K562 (cell line): ENCODE data around the gene CA7. TPM values are rescaled to one million over a fixed set of nuclear protein-coding genes. Genes with fewer than 3 reads are reported as not detected.

Experiments used
- ATAC-seq: fragments of 200-7000 bp; cut with Tn5 transposase; 3 replicates; pipeline ENCODE4 v1.9.1; 2020; ENCODE audit warnings: moderate library complexity
- BruUV-seq: library from RNA; stranded (reverse); fragments of 400-500 nt; replicated peaks from 2 replicates; lab custom pipeline; 2021; lab: Mats Ljungman, UMichigan
- CTCF ChIA-PET: fragments of 300-600 bp; formaldehyde crosslinking; extraction: SDS; loops from one replicate; lab custom pipeline; 2021; ENCODE audit warnings: low intra/inter-chr PET ratio; lab: Yijun Ruan, JAX
- POLR2A ChIA-PET: fragments of 300-600, 350-650 bp; sonication (Branson Sonifier 250); formaldehyde crosslinking; extraction: SDS; loops from one replicate; lab custom pipeline; 2021; ENCODE audit warnings: antibody characterized with exemption, inconsistent platforms; lab: Yijun Ruan, JAX
- DNase-seq, 4 experiments: peaks; one replicate each; pipeline versions ENCODE4 v3.0.0 to v3.0.0-alpha.2; 2011 to 2018; ENCODE audit warnings: low spot score in 3 of 4, mixed read lengths in 3 of 4; ENCODE audit errors: extremely low read depth in 1 of 4
- FAIRE-seq: peaks from 2 replicates; lab custom pipeline; 2011; peaks lifted over from hg19 to GRCh38; lab: Jason Lieb, UNC
- H2AFZ ChIP-seq: 2 replicates; pipeline ENCODE4 v1.6.0; 2011; ENCODE audit warnings: low read depth, low read length, control low read depth, inconsistent platforms
- H3K27ac ChIP-seq: fragments of 200-600 bp; 3 replicates; pipeline ENCODE4 v1.8.0; 2011; ENCODE audit warnings: low read depth, mild to moderate bottlenecking, control low read depth, inconsistent platforms, low read length, moderate library complexity, mixed read lengths; ENCODE audit errors: extremely low read depth
- H3K27me3 ChIP-seq, 2 experiments: fragments of 300-600 bp in 1 of 2; 2 replicates in 1 of 2; 3 replicates in 1 of 2; pipeline versions ENCODE4 v1.6.0 to v1.8.0; 2011; ENCODE audit warnings: inconsistent platforms in 2 of 2, low read length in 2 of 2, mild to moderate bottlenecking in 1 of 2, mixed read lengths in 1 of 2, moderate library complexity in 1 of 2; ENCODE audit not compliant: control insufficient read depth in 2 of 2, insufficient read depth in 2 of 2
- H3K36me3 ChIP-seq: fragments of 300-600 bp; 3 replicates; pipeline ENCODE4 v1.8.0; 2011; ENCODE audit warnings: mild to moderate bottlenecking, low read length, inconsistent platforms; ENCODE audit not compliant: control insufficient read depth, insufficient read depth
- H3K4me1 ChIP-seq, 2 experiments: fragments of 200-600 bp in 1 of 2; replicated peaks in 1 of 2; 2 replicates in 1 of 2; 3 replicates in 1 of 2; pipeline versions ENCODE4 v1.5.1 to v1.8.0; 2011; ENCODE audit warnings: inconsistent platforms in 2 of 2, low read length in 2 of 2, mild to moderate bottlenecking in 1 of 2, mixed read lengths in 1 of 2, moderate library complexity in 1 of 2; ENCODE audit not compliant: control insufficient read depth in 2 of 2, insufficient read depth in 2 of 2
- H3K4me2 ChIP-seq: 2 replicates; pipeline ENCODE4 v1.6.1; 2011; ENCODE audit warnings: low read length, control low read depth, inconsistent platforms, mixed read lengths; ENCODE audit not compliant: insufficient read depth
- H3K4me3 ChIP-seq: fragments of 200-600 bp; sonication (generic), shearing (Covaris generic); 2 replicates; pipeline ENCODE4 v1.5.1; 2016; ENCODE audit warnings: control low read depth, inconsistent platforms
- H3K79me2 ChIP-seq: fragments of 200-600 bp; 3 replicates; pipeline ENCODE4 v1.8.0; 2011; ENCODE audit warnings: low read length, inconsistent platforms; ENCODE audit not compliant: control insufficient read depth, insufficient read depth
- H3K9ac ChIP-seq, 2 experiments: 2 replicates each; pipeline versions ENCODE4 v1.6.0 to v1.6.1; 2011; ENCODE audit warnings: low read depth in 2 of 2, low read length in 2 of 2, control low read depth in 1 of 2, inconsistent platforms in 1 of 2, mild to moderate bottlenecking in 1 of 2, mixed read lengths in 1 of 2; ENCODE audit not compliant: insufficient read depth in 1 of 2
- H3K9me1 ChIP-seq: one replicate; pipeline ENCODE4 v1.6.0; 2011; ENCODE audit warnings: inconsistent platforms, mild to moderate bottlenecking, low read length, moderate library complexity; ENCODE audit not compliant: control insufficient read depth, insufficient read depth
- H3K9me3 ChIP-seq: replicated peaks from 2 replicates; pipeline ENCODE4 v1.5.1; 2011; ENCODE audit warnings: low read depth, low read length, inconsistent platforms; ENCODE audit not compliant: control insufficient read depth, insufficient read depth
- H4K20me1 ChIP-seq: replicated peaks from 2 replicates; pipeline ENCODE4 v1.6.1; 2011; ENCODE audit warnings: low read length, inconsistent platforms, mixed read lengths; ENCODE audit not compliant: control insufficient read depth, insufficient read depth
- BCOR ChIP-seq: fragments of 450-650 bp; IDR thresholded peaks from 2 replicates; pipeline ENCODE4 v1.6.1; 2016
- KDM5B ChIP-seq: fragments of 200-600 bp; sonication (generic); IDR thresholded peaks from 2 replicates; pipeline ENCODE4 v1.6.1; 2012; ENCODE audit warnings: low read depth, mild to moderate bottlenecking, moderate library complexity, low read length, control low read depth, inconsistent platforms; ENCODE audit not compliant: insufficient replicate concordance
- LEF1 ChIP-seq: fragments of 450-650 bp; IDR thresholded peaks from 2 replicates; pipeline ENCODE4 v1.6.1; 2016; ENCODE audit warnings: mild to moderate bottlenecking
- MCM3 ChIP-seq: fragments of 450-650 bp; IDR thresholded peaks from 2 replicates; pipeline ENCODE4 v1.6.1; 2016
- NBN ChIP-seq: fragments of 450-650 bp; IDR thresholded peaks from 2 replicates; pipeline ENCODE4 v1.6.1; 2016; ENCODE audit warnings: low read depth, mild to moderate bottlenecking
- PHB2 ChIP-seq: fragments of 450-650 bp; IDR thresholded peaks from 2 replicates; pipeline ENCODE4 v1.6.1; 2017; ENCODE audit warnings: low read depth
- PPARD ChIP-seq: fragments of 250-450 bp; sonication (Bioruptor Pico); IDR thresholded peaks from 2 replicates; pipeline ENCODE4 v1.8.0; 2022; ENCODE audit warnings: inconsistent platforms, mild to moderate bottlenecking, moderate library complexity
- RBM17 ChIP-seq: fragments of 200-400 bp; formaldehyde crosslinking; IDR thresholded peaks from 2 replicates; pipeline ENCODE4 v1.6.1; 2017; ENCODE audit warnings: low read depth, mild to moderate bottlenecking, low read length, borderline replicate concordance
- RREB1 ChIP-seq: fragments of 250-450 bp; sonication (Bioruptor Pico); IDR thresholded peaks from 2 replicates; pipeline ENCODE4 v1.4.0; 2020
- TBP ChIP-seq: optimal IDR thresholded peaks from 2 replicates; pipeline ENCODE3; 2011; ENCODE audit warnings: low read depth, low read length, improper control_type of control experiment
- ZNF124 ChIP-seq: sonication (generic); formaldehyde crosslinking; IDR thresholded peaks from 2 replicates; pipeline ENCODE4 v1.8.1; 2022; ENCODE audit warnings: missing genetic modification reagents
- WGBS: fragments of 100-300 bp; shearing (Covaris generic); methylation state at CpG from one replicate; pipeline ENCODE4 v1.1.6; 2016; ENCODE audit warnings: low coverage, mixed read lengths; ENCODE audit not compliant: insufficient coverage; ENCODE audit errors: missing lambda C conversion rate; 5-methylcytosine and 5-hydroxymethylcytosine counted together
- in situ Hi-C: fragments of 300-500 bp; cut with MboI; formaldehyde crosslinking; loops from 4 replicates; pipeline ENCODE4 v1.15.0; 2018; ENCODE audit warnings: inconsistent platforms, mixed read lengths
- intact Hi-C: fragments of 100-400 bp; cut with micrococcal nuclease; formaldehyde crosslinking; loops from 2 replicates; pipeline ENCODE4 v1.14.2; 2022
- polyA plus RNA-seq, 8 experiments: library from polyadenylated mRNA; depleted of rRNA in 4 of 8; stranded (reverse) in 5 of 8; unstranded in 3 of 8; fragments of >200 nt; fragmentation: Nextera tagmentation in 2 of 8; fragmentation: Illumina TruSeq in 1 of 8; extraction: Ambion mirVana in 2 of 8; extraction: Trizol in 1 of 8; gene quantifications; 2 replicates each; pipeline versions ENCODE4 v1.2.1 to v1.2.3, GENCODE V29; 2011 to 2014; ENCODE audit warnings: inconsistent platforms in 1 of 8, missing spikeins in 1 of 8
- total RNA-seq, 7 experiments: library from RNA; depleted of rRNA in 6 of 7; stranded (reverse); fragments of >200 nt in 6 of 7; fragmentation: Illumina TruSeq in 2 of 7; extraction: Trizol in 2 of 7; gene quantifications; 2 replicates each; pipeline versions ENCODE4 v1.2.1 to v1.2.3, GENCODE V29; 2011 to 2021; ENCODE audit warnings: low replicate concordance in 1 of 7

Gene CA7
- total and polyA plus RNA-seq, 9 of the 15 experiments (the other 6 are each of a cell fraction or from before 2014, with no cell fraction given) = 0.03 to 0.07 (median 0.05) TPM; not detected in 5

GRCh38 chr16:66843191-66843590 lies 1.0 kb upstream of the CA7 start:
- Histone ChIP-seq H3K4me3 (no peak overlapping the region), H3K4me1 (peaks cover 4 to 18% of the 10 kb centered on the region in 2 experiments; a peak in 2 of 5 replicates), H3K79me2 (no peaks in the 10 kb centered on the region), H3K36me3 (no peaks in the 10 kb centered on the region), H2AFZ (no peak overlapping the region; the same call in 1 of the 2 replicates), H4K20me1 (0 out of 2 replicates have a peak, but pooled peaks cover 4% of the 10 kb centered on the region), H3K27ac (no peak overlapping the region), H3K9me1 (no peaks in the 10 kb centered on the region), H3K9me3 (no peaks in the 10 kb centered on the region), H3K4me2 (no peak overlapping the region), H3K27me3 (peaks cover 18 to 20% of the 10 kb centered on the region in 2 experiments; a peak in 4 of 5 replicates), H3K9ac (no peak overlapping the region)
- DNase-seq (no peak), ATAC-seq (peak; percentile 28; the same call in 2 of the 3 replicates), FAIRE-seq (no peak)
- in situ Hi-C loops (no loop called here), intact Hi-C loops (no loop called here)
- ChIA-PET POLR2A (interaction anchor here (0.6 to 1.5 kb wide), 5 partner anchors 9 to 30 kb away, joined by 3 to 6 read pairs (median 3); partner anchors contain the start of gene NAE1), CTCF (no interaction called here)
- 31% methylated on average over 2 of the region's 2 CpGs for WGBS
- BruUV-seq = no TSS peak
- TF ChIP-seq PPARD (CRISPR knock-in tag) (no peak), TBP (no peak), MCM3 (no peak), RREB1 (CRISPR knock-in tag) (no peak), BCOR (no peak), RBM17 (no peak), PHB2 (no peak), NBN (no peak), ZNF124 (CRISPR knock-in tag) (no peak), LEF1 (no peak), KDM5B (no peak)
